NCI-H2196 treated with DMSO at 0.1 percent for 48 hours (cell line): ENCODE data around the gene FUT4.
A peak's percentile ranks its signal among the peaks of the same experiment; 100 is the strongest.
"Not testable (repeated sequence)": the region's sequence is repeated elsewhere in the genome, so short reads cannot be mapped to it uniquely, and the experiment has no call there.

ENCODE experiments used
- DNase-seq: peaks from one replicate; lab custom pipeline; 2025; ENCODE audit not compliant: unreplicated experiment; lab: John Stamatoyannopoulos, UW

Gene FUT4

GRCh38 chr11:94532211-94532610 lies 11.5 kb upstream of the FUT4 start:
- DNase-seq = no peak

- no peak for DNase-seq
Measured at GRCh38 chr11:94533206-94533605, 10.5 kb upstream of the FUT4 start.

- no peak for DNase-seq
Measured at GRCh38 chr11:94533696-94534630, 9.8 kb upstream of the FUT4 start.

- DNase-seq = no peak
Measured at GRCh38 chr11:94536386-94536785, 7.3 kb upstream of the FUT4 start.

- no peak for DNase-seq
Measured at GRCh38 chr11:94537031-94537600, 6.6 kb upstream of the FUT4 start.

GRCh38 chr11:94539420-94539819 lies 4.3 kb upstream of the FUT4 start:
- no peak for DNase-seq

GRCh38 chr11:94544646-94545263 lies 1.0 kb downstream of the FUT4 start:
- DNase-seq = no peak

GRCh38 chr11:94545264-94546161 lies 1.8 kb downstream of the FUT4 start:
- DNase-seq = no peak

GRCh38 chr11:94546162-94546470 lies 2.4 kb downstream of the FUT4 start:
- no peak for DNase-seq

GRCh38 chr11:94546886-94547285 lies 3.2 kb downstream of the FUT4 start:
- DNase-seq = no peak

GRCh38 chr11:94549146-94549545 lies 5.4 kb downstream of the FUT4 start:
- DNase-seq = no peak

- no peak for DNase-seq
Measured at GRCh38 chr11:94550513-94550912, 6.8 kb downstream of the FUT4 start.

GRCh38 chr11:94553938-94554337 lies 10.2 kb downstream of the FUT4 start:
- DNase-seq = peak; percentile 16

GRCh38 chr11:94555752-94556329 lies 12.1 kb downstream of the FUT4 start:
- DNase-seq = not testable (repeated sequence)

- DNase-seq = no peak
Measured at GRCh38 chr11:94557421-94557820, 13.7 kb downstream of the FUT4 start.

GRCh38 chr11:94557992-94558391 lies 14.3 kb downstream of the FUT4 start:
- DNase-seq = no peak

- no peak for DNase-seq
Measured at GRCh38 chr11:94558468-94558867, 14.7 kb downstream of the FUT4 start.

- DNase-seq = no peak
Measured at GRCh38 chr11:94558932-94559331, 15.2 kb downstream of the FUT4 start.

- DNase-seq = no peak
Measured at GRCh38 chr11:94559361-94559760, 15.6 kb downstream of the FUT4 start.

GRCh38 chr11:94560834-94561233 lies 17.1 kb downstream of the FUT4 start:
- no peak for DNase-seq
